ENCODE results near the gene P3H1.

DNA sequence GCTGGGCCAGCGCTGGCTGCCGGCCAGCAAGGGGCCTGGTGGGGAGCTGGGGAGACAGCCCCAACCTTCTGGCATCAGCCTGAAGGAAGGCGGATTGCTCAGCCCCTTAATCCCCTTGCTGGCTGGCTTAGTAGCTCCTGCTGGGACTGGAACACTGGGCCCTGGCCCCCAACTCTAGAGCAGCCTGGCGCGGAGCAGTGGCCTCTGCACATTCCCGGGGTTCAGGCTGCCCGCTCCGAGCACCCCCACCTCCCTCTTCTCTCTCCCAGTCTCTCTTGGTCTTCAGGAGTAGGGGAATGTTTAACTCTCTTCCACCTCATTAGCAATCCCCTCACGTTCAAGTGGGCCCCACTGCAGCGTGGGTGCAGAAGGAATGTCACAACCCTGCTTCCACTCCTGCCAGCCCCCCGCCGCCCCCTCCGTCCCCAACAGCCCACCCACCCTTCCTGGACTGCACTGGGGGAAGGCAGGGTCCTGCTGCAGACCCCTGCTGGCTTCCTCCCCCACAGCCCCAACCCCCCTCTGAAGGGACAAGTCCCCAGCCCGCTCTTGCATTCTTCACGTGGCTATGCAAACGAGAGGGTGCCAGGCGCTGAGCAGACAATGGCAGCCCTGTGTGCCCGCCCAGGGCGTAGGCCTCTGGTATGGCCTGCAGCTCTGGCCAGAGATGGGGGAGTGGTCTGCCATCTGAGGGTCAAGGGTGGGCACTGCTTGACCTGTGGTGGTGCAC is 25.8 kb downstream of the P3H1 start:
- TF ChIP-seq POLR2AphosphoS5 (IDR thresholded peaks at IDR 0.05; ENCODE audit: low read depth, low read length) (no peak), POLR2A (IDR thresholded peaks at IDR 0.05; ENCODE audit: low read depth, low read length) (no peak)

All from GM12891 (cell line).